Sigmoid colon (tissue), 4 donors: ENCODE results near the gene ZYG11B.

Source experiments
- CTCF ChIP-seq, 4 experiments: fragments of 450-650 bp in 3 of 4; fragments of 200-600 bp in 1 of 4; IDR thresholded peaks; one replicate each; pipeline ENCODE4 v1.5.1; 2016 to 2019; ENCODE audit warnings: antibody characterized with exemption in 4 of 4, mild to moderate bottlenecking in 3 of 4, moderate library complexity in 2 of 4
- POLR2A ChIP-seq, 2 donors: fragments of 450-650 bp; IDR thresholded peaks; one replicate each; pipeline ENCODE4 v1.6.1; 2016; ENCODE audit warnings: antibody characterized with exemption in 2 of 2, mild to moderate bottlenecking in 2 of 2, moderate library complexity in 2 of 2
- POLR2AphosphoS5 ChIP-seq, 4 donors: sonication (generic); formaldehyde crosslinking; IDR thresholded peaks; one replicate each; pipeline ENCODE4 v1.6.1; 2017; ENCODE audit warnings: antibody characterized with exemption in 4 of 4

GRCh38 chr1:52683367-52683940, 42.8 kb upstream of the ZYG11B start:
- TF ChIP-seq CTCF (IDR thresholded peaks at IDR 0.05), result no peak
- no peak for TF ChIP-seq POLR2A (IDR thresholded peaks at IDR 0.05)
- no peak for TF ChIP-seq POLR2AphosphoS5 (IDR thresholded peaks at IDR 0.05)
